ENCODE results near the gene SCN5A.

SCN5A gene

GRCh38 chr3:38555149-38555840 lies 94.2 kb downstream of the SCN5A start:
- Mint-ChIP-seq H3K27me3 (peaks cover 39% of the 10 kb centered on the region), H3K27ac (no peak overlapping the region), H3K36me3 (no peaks in the 10 kb centered on the region), H3K4me3 (no peak overlapping the region), H3K4me1 (no peaks in the 10 kb centered on the region), H3K9me3 (no peaks in the 10 kb centered on the region)
- DNase-seq = no peak
- CTCF ChIA-PET = no interaction called here

GRCh38 chr3:38554127-38554827 lies 95.2 kb downstream of the SCN5A start:
- CTCF ChIA-PET = no interaction called here
- peak; percentile 7 for DNase-seq
- Mint-ChIP-seq H3K27ac (no peak overlapping the region), H3K4me1 (no peaks in the 10 kb centered on the region), H3K9me3 (no peaks in the 10 kb centered on the region), H3K36me3 (no peaks in the 10 kb centered on the region), H3K27me3 (peaks cover 34% of the 10 kb centered on the region), H3K4me3 (no peak overlapping the region)

DNA sequence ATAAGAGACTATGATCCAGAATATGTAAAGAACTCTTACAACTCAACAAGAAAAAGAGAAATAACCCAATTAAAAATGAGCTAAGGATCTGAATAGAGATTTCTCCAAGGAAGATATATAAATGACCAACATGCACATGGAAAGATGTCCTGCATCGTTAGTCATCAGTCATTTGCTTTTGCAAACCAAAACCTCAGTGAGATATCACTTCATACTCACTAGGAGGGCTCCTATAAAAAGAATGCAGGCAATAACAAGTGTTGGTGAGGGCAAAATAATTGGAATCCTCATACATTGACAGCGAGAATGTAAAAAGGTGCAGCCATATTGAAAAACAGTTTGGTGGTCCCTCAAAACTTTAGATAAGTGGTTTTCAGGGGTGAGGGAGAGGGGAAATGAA lies 96.4 kb downstream of the SCN5A start:
- Mint-ChIP-seq H3K27ac (no peak overlapping the region), H3K9me3 (no peaks in the 10 kb centered on the region), H3K36me3 (no peaks in the 10 kb centered on the region), H3K4me3 (no peak overlapping the region), H3K27me3 (peaks cover 39% of the 10 kb centered on the region), H3K4me1 (peaks cover 3% of the 10 kb centered on the region)
- CTCF ChIA-PET = no interaction called here
- no peak for DNase-seq

DNA sequence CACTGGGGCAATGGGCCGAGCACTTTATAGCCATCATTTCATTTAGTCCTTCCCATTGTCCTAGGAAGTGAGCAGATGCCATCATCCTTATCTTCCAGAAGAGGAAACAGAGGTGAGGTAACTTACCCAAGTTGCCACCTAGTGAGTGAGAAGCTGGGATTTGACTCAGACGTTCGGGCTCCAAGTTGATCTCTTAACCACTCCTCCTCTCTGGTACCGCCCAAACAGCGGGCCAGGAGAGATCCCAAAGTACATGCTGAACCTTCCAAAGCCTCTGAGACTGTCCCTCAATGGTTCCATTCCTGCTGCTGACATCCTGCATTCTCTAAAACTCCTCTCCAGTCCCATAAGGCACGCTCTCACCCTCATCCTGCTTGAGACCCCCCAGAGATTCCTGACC lies 97.1 kb downstream of the SCN5A start:
- no peaks in the 10 kb centered on the region for H3K9me3 Mint-ChIP-seq
- DNase-seq = no peak
- CTCF ChIA-PET = no interaction called here
- H3K36me3 Mint-ChIP-seq = no peaks in the 10 kb centered on the region
- no peak overlapping the region for H3K4me3 Mint-ChIP-seq
- no peak overlapping the region for H3K27ac Mint-ChIP-seq
- H3K27me3 Mint-ChIP-seq = peaks cover 45% of the 10 kb centered on the region
- H3K4me1 Mint-ChIP-seq = peaks cover 4% of the 10 kb centered on the region

DNA sequence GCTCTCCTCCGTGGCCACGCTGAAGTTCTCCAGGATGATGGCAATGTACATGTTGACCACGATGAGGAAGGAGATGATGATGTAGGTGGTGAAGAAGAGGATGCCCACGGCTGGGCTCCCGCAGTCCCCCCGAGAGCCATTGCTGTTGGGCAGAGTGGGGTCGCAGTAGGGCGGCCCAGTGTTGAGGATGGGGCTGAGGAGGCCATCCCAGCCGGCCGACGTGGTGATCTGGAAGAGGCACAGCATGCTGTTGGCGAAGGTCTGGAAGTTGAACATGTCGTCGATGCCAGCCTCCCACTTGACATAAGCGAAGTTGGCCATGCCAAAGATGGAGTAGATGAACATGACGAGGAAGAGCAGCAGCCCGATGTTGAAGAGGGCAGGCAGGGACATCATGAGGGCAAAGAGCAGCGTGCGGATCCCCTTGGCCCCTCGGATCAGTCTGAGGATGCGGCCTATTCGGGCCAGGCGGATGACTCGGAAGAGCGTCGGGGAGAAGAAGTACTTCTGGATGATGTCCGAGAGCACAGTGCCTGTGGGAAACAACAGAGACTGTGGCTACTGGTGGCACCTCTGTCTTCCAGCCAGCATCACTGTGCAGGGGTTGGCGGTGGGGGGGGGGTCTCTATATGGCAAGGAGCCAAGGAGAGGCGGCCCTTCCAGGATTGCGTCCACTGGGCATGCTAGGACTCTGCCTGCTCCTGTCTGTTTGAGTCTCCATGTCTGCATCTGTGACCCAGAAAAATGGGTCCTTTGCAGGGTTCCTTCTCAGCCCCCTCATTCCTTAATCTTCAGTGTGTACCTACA lies 98.3 kb downstream of the SCN5A start:
- CTCF ChIA-PET = no interaction called here
- Mint-ChIP-seq H3K36me3 (no peaks in the 10 kb centered on the region), H3K4me3 (no peak overlapping the region), H3K4me1 (peaks cover 4% of the 10 kb centered on the region), H3K27me3 (peaks cover 37% of the 10 kb centered on the region), H3K27ac (no peak overlapping the region), H3K9me3 (no peaks in the 10 kb centered on the region)
- peak; percentile 5 for DNase-seq

GRCh38 chr3:38549957-38550840 lies 99.3 kb downstream of the SCN5A start:
- CTCF ChIA-PET = no interaction called here
- H3K27me3 Mint-ChIP-seq = peaks cover 41% of the 10 kb centered on the region
- H3K9me3 Mint-ChIP-seq = no peaks in the 10 kb centered on the region
- peaks cover 4% of the 10 kb centered on the region for H3K4me1 Mint-ChIP-seq
- no peak overlapping the region for H3K27ac Mint-ChIP-seq
- no peak for DNase-seq
- H3K36me3 Mint-ChIP-seq = no peaks in the 10 kb centered on the region
- no peak overlapping the region for H3K4me3 Mint-ChIP-seq

DNA sequence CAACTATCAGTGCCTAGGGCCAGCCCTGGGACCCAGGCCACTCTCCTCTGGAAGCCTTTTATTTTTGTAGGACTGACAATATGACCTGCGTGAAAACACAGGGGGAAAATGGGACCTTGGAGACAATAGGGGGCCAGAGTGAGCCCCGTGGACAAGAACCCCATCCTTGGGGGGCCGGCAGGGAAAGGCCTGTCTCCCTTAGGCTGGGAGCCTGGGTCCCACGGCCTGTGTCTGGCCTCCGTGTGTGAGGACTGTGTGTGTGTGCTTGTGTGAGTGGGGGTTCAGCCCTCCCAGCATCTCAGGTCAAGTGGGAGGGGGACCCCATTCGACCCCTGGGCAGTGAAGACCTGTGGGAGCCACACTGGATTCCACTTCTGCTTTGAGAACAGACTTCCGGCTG lies 100.0 kb downstream of the SCN5A start:
- H3K36me3 Mint-ChIP-seq = no peaks in the 10 kb centered on the region
- no peak overlapping the region for H3K4me3 Mint-ChIP-seq
- CTCF ChIA-PET = no interaction called here
- H3K9me3 Mint-ChIP-seq = no peaks in the 10 kb centered on the region
- H3K27ac Mint-ChIP-seq = no peak overlapping the region
- no peak for DNase-seq
- peaks cover 4% of the 10 kb centered on the region for H3K4me1 Mint-ChIP-seq
- peaks cover 43% of the 10 kb centered on the region for H3K27me3 Mint-ChIP-seq

- Mint-ChIP-seq H3K9me3 (no peaks in the 10 kb centered on the region), H3K4me3 (no peak overlapping the region), H3K36me3 (no peaks in the 10 kb centered on the region), H3K4me1 (peaks cover 4% of the 10 kb centered on the region), H3K27me3 (peaks cover 43% of the 10 kb centered on the region), H3K27ac (no peak overlapping the region)
- CTCF ChIA-PET = no interaction called here
- DNase-seq = no peak
Observed at GRCh38 chr3:38549082-38549481, 100.4 kb downstream of the SCN5A start.

DNA sequence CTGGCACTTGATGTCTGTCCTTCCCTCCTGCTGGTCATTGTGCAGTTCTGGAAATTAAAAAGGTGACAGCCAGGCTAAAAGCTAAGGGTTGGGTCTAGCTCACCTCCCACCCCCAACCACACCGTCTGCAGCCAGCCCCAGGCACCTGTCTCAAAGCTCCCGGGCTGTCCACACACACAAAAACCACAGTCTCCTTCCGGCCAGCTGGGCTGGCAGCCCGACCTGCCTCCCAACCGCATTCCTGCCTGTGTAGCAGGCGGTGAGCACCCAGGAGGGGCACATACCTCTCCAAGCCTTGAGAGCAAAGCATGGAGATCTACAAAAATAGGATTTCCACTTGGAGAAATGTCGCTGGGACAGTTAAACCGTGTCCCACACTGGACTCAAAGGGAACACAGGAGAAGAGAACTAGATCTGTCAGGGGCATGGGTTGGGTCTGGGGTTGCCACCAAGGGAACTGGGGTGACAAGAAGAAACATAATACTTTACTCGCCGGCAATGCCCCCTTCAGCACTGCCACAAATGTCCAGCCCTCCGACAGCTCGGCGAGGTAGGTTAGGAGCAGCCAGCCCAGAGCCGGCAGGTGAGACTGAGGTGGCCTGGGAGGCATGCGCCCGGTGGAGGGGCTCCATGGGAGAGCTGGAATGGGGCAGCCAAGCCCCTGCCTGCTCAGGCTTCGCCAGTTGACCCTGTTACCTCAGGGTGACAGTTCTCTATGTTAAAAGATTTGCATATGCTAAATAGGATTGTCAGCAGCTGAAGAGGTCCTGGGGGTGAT lies 101.1 kb downstream of the SCN5A start:
- CTCF ChIA-PET = interaction anchor here (1.1 kb wide), 1 partner anchor 11 kb away, joined by 3 read pairs; no protein-coding TSS in a partner anchor
- H3K9me3 Mint-ChIP-seq = no peaks in the 10 kb centered on the region
- peaks cover 38% of the 10 kb centered on the region for H3K27me3 Mint-ChIP-seq
- no peaks in the 10 kb centered on the region for H3K36me3 Mint-ChIP-seq
- H3K4me1 Mint-ChIP-seq = peaks cover 4% of the 10 kb centered on the region
- no peak overlapping the region for H3K27ac Mint-ChIP-seq
- no peak for DNase-seq
- H3K4me3 Mint-ChIP-seq = no peak overlapping the region

- CTCF ChIA-PET = interaction anchor here (0.8 kb wide), 1 partner anchor 21 kb away, joined by 3 read pairs; no protein-coding TSS in a partner anchor
- no peaks in the 10 kb centered on the region for H3K9me3 Mint-ChIP-seq
- H3K4me3 Mint-ChIP-seq = no peak overlapping the region
- H3K4me1 Mint-ChIP-seq = peaks cover 4% of the 10 kb centered on the region
- no peaks in the 10 kb centered on the region for H3K36me3 Mint-ChIP-seq
- no peak for DNase-seq
- no peak overlapping the region for H3K27ac Mint-ChIP-seq
- H3K27me3 Mint-ChIP-seq = peaks cover 32% of the 10 kb centered on the region
Observed at GRCh38 chr3:38545983-38546382, 103.5 kb downstream of the SCN5A start.

- H3K4me1 Mint-ChIP-seq = peaks cover 4% of the 10 kb centered on the region
- CTCF ChIA-PET = interaction anchor here (0.8 kb wide), 1 partner anchor 20 kb away, joined by 3 read pairs; no protein-coding TSS in a partner anchor
- no peak overlapping the region for H3K4me3 Mint-ChIP-seq
- no peaks in the 10 kb centered on the region for H3K9me3 Mint-ChIP-seq
- H3K27me3 Mint-ChIP-seq = peaks cover 30% of the 10 kb centered on the region
- H3K36me3 Mint-ChIP-seq = no peaks in the 10 kb centered on the region
- H3K27ac Mint-ChIP-seq = no peak overlapping the region
- DNase-seq = no peak
Observed at GRCh38 chr3:38545550-38545949, 103.9 kb downstream of the SCN5A start.

DNA sequence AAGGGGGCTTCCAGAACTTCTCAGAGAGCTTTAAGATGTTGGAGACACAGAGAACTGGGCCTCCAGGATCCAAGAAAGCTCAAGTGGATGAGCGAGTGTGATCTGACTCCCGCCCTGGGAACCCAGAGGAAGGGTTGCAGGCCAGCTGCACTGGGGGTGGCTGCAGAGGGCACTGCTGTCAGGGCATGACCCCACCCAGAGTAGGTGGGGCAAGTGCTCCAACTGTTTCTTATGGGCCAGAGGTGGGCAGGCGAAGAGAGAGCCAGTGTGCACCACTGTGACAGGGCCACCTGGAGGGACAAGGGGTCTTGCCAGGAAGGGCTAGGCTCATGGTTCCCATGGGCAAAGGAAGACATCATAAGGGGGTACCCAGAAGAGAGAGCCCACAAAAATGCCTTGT lies 104.6 kb downstream of the SCN5A start:
- DNase-seq = no peak
- Mint-ChIP-seq H3K27ac (no peak overlapping the region), H3K9me3 (no peaks in the 10 kb centered on the region), H3K36me3 (no peaks in the 10 kb centered on the region), H3K4me3 (no peak overlapping the region), H3K27me3 (peaks cover 30% of the 10 kb centered on the region), H3K4me1 (peaks cover 4% of the 10 kb centered on the region)
- CTCF ChIA-PET = interaction anchor here (0.6 kb wide), 1 partner anchor 36 kb away, joined by 3 read pairs; no protein-coding TSS in a partner anchor

DNA sequence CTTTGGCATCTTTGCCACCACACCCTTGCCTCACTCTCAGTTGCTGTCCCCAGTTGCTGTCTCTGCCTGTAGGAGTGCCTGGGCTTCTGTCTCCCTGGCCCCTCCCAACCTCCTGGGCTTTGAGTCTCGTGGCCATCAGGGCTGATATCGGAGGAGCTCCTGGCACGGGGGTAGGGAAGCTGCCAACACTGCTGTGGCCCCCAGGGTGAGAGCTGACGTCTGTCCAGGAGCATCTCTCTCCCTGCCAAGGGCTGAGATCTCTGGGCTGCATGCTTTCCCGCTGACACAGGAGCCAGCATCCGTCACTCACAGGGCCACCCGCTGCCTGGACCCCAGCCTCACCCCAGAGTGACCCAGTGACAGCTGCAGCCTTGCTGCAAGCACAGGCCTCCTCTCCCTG lies 105.9 kb downstream of the SCN5A start:
- Mint-ChIP-seq H3K27ac (no peak overlapping the region), H3K36me3 (no peaks in the 10 kb centered on the region), H3K4me1 (peaks cover 4% of the 10 kb centered on the region), H3K9me3 (no peaks in the 10 kb centered on the region), H3K4me3 (no peak overlapping the region), H3K27me3 (peaks cover 24% of the 10 kb centered on the region)
- no peak for DNase-seq
- CTCF ChIA-PET = interaction anchor here (0.6 kb wide), 1 partner anchor 31 kb away, joined by 3 read pairs; no protein-coding TSS in a partner anchor

Data from activated naive CD4-positive, alpha-beta T cell treated with anti-CD3 and anti-CD28 coated beads, Interleukin-2, amount 10 ng/mL, durations not matched to agents 7 days and 5 days (primary cell).